Measurements from ENCODE around the gene EXOSC10.

DNA sequence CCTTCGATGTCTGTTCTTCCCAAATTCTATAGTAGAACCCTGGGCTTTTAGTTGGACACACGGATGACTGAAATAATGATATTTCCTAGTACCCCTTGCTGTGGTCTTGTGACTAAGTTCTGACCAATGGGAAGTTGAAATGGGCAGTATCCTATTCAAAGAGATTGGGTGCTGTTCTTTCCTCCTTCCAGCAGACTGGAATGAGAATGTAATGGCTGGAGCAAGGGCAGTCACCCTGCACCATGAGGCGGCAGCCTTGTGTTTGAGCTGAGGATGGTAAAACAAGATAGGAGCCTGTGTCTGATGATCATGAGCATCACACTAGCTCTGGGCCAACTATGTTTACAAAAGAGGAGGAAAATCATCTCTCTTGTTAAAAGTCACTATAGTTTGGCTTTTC is 34.7 kb downstream of the EXOSC10 start:
- TF ChIP-seq, protein P1, sequence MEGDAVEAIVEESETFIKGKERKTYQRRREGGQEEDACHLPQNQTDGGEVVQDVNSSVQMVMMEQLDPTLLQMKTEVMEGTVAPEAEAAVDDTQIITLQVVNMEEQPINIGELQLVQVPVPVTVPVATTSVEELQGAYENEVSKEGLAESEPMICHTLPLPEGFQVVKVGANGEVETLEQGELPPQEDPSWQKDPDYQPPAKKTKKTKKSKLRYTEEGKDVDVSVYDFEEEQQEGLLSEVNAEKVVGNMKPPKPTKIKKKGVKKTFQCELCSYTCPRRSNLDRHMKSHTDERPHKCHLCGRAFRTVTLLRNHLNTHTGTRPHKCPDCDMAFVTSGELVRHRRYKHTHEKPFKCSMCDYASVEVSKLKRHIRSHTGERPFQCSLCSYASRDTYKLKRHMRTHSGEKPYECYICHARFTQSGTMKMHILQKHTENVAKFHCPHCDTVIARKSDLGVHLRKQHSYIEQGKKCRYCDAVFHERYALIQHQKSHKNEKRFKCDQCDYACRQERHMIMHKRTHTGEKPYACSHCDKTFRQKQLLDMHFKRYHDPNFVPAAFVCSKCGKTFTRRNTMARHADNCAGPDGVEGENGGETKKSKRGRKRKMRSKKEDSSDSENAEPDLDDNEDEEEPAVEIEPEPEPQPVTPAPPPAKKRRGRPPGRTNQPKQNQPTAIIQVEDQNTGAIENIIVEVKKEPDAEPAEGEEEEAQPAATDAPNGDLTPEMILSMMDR (IDR thresholded peaks at IDR 0.05): no peak
- no peak for TF ChIP-seq POLR2A (IDR thresholded peaks at IDR 0.05)

Data from stomach (tissue), 4 donors.